Esophagus squamous epithelium (tissue), 4 donors: Measurements from ENCODE around the gene CDHR4.

Experiments used
- CTCF ChIP-seq, 6 experiments: fragments of 450-650 bp in 4 of 6; fragments of 200-600 bp in 2 of 6; sonication (generic) in 2 of 6; IDR thresholded peaks; one replicate each; pipeline ENCODE4 v1.5.1; 2016 to 2019; ENCODE audit warnings: antibody characterized with exemption in 6 of 6, mild to moderate bottlenecking in 4 of 6, moderate library complexity in 4 of 6
- POLR2A ChIP-seq, 4 donors: fragments of 450-650 bp; IDR thresholded peaks; one replicate each; pipeline ENCODE4 v1.6.1; 2017; ENCODE audit warnings: antibody characterized with exemption in 4 of 4, mild to moderate bottlenecking in 4 of 4, moderate library complexity in 3 of 4

- TF ChIP-seq CTCF (IDR thresholded peaks at IDR 0.05) (no peak), POLR2A (IDR thresholded peaks at IDR 0.05) (no peak)
Measured at GRCh38 chr3:49801160-49801559, 1.5 kb upstream of the CDHR4 start.
